HUDEP-2 (cell line): Measurements from ENCODE around the gene CDKN1C.

Experiments
- DNase-seq, 76 experiments: peaks; one replicate each; lab custom pipeline; 2025; ENCODE audit not compliant: unreplicated experiment in 76 of 76; lab: John Stamatoyannopoulos, UW

The CDKN1C gene

DNA sequence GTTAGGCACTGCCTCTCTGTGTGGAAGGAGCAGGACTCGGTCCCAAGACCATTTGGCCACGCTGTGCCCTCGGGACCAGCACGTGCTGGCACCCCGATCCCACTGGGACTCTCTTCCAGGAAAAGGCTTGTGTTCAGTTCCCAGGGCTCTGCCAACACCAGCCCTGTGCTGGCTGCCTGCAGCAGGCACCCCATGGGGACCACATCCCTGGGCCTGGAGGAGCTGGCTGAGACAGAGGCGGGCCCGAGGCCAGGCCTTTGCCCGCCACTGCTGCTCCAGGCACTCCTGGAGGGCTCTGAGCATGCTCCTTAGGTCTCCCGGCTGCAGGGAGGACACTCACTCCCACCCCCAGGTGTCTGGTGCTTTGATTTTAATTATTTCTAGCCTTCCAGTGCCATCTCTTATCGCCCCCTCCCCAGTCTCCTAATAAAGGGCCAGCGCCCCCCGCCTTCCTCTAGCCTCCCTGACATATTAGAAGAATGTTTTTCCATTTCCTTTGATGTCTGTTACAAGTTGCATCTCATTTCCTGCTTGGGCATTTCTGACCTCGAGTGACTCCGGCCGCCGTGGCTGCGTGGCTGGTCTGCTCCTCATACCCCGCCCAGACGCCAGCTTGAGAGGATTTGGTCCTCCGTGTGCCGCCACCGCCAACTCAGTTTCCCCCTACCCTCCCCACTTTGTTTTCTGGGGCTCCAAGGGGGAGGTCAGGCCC lies 14.4 kb downstream of the CDKN1C start:
- DNase-seq = no peak

DNA sequence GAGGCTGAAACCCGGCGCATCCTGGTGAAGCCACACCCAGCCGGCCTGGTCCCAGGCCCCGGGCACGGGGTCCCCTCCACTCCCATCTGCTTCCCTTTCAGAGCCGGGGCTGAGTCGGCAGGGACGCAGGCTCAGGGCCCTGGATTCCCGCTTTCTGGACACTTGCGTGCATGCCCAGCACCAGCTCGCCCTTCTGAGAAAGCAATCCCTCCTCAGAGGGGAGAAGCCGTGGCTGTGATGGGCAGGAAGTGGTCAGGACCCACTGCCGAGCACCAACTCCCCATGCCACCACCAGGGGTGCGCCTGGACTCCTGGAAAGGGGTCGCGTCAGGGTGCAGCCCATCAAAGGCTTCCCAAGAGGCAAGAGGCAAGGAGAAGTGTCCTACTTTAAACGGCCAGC lies 15.1 kb downstream of the CDKN1C start:
- DNase-seq = no peak

DNA sequence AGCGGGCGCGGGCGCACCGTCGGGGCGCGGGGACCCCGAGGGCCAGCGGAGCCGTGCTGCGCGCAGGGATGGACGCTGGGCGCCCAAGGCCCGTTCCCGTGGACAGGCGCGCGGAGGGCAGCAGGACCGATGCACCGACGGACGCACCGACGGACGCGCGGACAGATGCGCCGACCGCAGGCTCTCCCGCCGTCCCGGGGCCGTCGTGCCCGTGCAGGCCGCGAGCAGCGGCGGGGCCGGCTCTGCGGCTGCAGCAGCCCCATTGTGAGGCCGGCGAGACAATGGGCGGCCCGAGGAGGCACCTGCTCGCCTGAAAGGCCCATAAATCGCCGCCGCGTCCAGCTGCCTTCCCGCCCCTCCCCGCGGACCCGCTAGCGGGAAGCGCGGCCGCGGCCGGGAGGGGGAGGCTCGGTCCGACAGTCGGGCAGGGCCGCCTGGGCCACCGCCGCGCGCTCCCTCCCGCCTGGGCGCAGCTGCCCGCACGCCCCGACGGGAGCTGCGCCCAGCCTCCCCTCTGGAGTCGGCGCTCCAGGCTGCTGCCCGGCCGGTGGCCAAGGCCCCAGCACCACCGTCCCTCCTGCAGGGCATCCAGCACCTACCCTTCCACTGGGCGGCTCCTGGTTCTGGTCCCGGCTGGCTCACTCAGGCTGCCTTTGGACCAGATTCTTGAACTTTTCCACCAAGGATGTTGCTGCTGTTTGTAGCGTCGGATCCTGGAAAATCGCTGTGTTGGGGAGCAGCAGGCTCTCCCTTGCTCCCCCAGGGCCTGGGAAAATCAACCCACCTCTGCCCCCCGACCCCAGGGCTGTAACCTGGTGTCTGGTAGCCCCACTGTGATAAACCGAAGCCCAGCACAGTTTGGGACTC lies 15.8 kb downstream of the CDKN1C start:
- DNase-seq = no peak

DNA sequence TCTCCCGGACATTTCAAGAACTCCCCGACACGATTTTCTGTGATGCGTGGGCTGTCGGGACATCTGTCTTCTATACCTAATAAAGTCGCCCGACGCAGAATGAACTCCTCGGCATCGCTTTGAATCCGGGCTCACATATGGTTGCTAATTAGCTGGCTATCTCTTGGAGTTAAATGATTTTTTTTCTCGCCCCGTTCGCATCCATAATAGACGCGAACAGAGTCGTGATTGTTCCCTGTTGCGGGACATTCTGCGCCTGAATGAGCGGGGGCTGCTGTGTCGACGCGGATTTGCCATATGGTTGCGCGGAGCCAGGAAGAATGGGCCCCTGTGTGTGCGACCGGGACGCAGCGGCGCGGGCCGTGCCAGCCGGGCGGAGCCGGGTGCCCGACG lies 16.4 kb downstream of the CDKN1C start:
- no peak for DNase-seq

DNA sequence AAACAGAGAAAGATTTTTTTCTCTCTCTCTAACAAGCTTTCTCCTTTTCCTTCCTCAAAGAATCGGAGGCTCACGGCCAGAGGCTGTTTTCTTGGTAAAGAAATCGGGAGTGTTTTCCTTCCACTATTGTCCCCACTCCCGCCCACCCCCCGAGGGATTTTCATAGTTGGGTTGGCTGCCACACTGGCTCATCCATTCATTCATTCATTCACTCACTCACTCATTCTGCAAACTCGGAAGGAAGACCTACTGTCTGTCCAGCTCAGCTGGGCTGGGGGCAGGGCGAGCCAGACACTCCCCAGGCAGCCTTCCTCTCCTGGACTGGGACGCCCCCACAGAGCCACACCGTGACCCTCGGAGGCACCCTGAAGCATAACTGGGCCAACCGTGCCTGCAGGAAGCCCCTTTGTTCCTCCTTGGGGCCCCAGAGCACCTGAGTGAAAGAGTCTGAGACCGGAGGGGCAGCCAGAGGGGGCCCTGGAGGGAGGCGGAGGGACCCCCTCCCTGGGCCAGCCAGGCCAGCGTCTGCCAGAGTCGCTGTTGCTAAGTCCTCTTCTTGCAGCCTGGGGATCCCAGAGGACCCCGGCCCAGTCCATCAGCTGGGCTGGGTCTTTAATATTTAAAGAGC lies 17.0 kb downstream of the CDKN1C start:
- DNase-seq = no peak

DNA sequence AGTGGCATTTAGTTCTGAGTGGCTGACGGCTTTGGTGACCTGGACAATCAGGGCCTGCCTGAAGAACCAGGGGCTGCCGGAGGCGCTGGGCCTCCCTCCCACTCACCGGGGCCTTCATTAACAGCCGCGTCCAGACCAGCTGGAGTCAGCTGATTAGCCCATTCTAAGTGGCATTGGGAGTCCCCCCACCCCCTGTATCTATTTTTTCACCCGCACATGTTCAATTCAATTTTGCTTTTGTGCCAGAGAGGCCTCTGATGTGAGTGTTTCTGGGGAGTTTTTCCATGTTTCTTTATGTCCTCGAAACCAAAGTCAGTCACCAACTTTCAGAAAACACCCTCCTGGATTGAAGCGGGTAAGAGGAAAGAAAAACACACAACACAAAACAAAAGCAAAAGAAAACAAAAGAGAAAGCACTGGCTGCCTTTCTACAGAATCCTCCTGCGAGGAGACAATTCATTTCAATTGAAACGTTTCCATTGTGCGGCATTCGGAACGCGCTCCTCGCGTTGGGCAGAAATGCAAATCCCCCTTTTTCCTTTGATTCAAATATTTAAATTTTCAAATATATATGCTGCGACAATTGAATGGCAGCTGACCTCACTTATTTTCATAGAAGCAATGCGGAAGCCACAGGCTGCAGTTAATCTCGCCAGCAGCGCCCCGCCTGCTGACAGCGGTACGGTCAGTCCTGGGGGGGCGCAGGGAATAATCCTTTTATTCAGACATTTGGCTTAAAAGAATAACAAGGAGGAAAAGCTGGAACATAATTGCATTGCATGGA lies 17.7 kb downstream of the CDKN1C start:
- peak in 8 of 76 experiments; percentile 11 to 83 (median 70) for DNase-seq

DNA sequence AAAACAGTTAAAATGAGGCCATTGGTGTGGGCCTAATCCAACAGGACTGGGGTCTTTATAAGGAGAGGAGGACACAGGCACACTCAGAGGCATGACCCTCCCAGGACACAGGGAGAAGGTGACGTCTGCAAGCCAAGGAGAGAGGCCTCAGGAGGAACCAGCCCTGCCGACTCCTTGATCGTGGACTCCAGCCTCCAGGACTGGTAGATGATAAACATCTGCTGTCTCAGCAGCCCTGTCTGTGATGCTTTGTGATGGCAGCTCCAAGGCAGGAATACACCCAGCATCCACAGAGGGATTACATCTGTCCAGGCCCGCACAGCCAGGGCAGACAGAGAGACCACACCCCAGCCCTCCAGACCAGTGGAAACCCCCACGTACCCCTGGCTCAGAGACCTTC lies 18.4 kb downstream of the CDKN1C start:
- DNase-seq = peak in 3 of 76 experiments; percentile 11 to 31 (median 17)

DNA sequence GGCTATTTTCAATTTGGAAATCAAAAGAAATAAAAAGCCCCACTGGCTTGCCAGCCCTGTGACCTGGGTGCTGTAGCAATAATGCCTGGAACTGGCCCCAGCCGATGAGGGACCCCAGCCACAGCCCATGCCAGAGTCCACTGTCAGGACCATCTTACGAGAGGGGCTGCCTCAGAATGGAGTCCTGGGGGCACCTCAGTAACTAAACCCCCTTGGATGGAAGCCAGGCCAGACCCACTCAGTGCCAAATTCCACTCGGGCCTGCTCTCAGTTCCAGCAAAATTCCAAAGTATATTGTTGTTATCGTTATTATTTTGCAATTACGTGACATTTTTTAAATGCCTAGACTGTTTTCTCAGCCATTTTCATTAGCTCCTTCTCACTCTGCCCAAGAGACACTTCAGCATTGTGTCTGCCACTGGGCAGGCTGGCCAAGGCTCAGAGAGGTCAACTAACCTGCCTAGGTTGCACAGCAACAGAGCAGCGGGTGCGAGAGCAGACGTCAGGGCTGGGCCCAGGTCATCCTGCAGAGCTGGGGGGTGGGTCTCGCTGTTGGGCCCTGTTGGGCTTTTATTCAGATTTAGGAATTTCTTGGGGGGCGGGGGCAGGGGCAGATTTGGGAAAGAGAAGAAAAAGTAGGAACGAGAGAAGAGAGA lies 19.5 kb downstream of the CDKN1C start:
- no peak for DNase-seq

DNA sequence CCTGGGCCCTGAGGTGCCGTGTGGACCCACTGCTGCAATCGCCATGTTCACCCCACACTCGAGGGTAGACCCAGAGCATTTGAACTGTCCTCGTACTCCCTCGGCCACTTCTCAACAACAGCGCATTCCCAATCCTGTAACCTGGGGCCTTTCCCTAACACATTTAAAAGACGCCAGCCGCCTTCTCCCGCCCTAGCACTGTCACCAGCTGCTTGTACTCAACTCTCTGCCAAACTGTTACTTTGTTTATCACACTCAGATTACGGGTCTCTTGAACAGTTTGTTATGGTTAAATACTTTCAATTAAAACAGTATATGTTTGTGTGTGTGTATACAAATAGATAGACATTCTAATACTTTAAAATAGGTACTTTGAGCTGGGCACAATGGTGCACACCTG lies 20.7 kb downstream of the CDKN1C start:
- no peak for DNase-seq

DNA sequence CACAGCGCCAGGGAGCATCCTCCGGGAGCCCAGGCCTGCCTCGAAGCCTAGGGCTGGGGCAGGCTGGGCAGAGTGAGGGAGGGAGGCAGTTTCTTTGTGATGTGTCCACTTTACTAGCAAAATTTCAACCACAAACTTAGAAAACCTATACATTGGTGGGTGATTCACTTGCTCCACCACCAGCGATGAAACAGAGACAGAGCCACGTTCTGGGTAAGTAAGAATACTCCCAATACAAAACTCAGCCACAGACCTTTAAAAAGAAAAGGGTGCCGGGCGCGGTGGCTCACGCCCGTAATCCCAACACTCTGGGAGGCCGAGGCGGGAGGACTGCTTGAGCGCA lies 22.3 kb downstream of the CDKN1C start:
- DNase-seq = no peak

DNA sequence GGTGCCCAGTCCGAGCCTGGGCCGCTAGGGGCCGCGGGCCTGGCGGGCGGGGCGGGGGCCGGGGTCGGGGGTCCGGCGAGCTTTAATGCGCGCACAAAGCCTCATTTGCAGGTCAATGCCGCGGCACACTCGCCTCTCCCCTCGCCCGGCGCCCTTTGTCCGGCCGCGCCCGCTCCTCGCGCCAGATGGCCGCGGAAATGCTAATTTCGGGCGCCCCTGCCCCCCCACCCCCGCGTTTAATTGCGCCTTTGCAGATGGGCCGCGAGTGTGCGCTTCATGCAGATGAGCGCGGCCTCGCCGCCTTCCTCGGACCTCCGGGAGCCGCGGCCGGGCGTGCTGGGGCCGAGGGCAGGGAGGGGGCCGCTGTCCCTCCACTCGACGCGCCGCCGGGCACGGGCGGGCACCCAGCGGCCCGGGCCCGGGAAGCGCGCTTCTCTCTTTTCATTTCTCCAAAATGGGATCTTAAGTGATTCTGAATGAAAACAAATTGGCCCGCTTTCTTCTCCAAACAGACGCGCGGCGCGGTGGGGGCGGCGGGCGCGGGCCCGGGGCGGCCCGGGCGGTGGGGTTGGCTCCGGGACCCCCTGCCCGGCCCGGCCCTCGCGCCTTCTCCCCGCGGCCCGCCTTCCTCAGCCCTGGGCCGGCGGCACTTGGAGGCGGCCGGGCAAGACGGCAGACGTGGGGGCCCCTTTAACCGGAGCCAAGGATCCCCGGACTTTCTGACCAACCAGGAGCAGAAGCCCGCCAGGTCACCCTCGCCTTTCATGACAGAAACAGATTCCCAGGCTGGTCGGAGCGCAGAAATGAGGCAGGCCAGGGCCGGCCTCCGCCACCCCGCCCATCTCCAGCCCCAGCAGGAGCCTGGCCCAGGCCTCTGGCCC lies 22.9 kb downstream of the CDKN1C start:
- no peak for DNase-seq

DNA sequence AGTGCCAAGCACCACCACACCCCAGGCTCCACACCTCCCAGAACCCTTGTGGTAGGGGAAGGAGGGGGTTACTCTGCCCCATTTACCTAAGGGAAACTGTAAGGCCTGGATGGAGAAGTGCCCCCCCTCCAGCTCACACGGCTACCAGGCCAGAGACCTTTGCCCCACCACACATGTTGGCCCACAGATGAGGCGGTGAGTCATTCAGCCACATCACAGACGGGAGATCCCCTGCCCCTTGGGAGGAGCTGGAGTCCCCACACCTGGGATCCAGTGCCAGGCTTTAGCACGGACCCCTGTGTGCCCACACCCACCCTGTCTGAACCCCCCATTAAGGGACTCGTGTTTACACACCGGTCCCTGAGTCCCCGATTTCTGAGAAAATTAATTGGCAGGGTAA lies 24.9 kb downstream of the CDKN1C start:
- DNase-seq = no peak

DNA sequence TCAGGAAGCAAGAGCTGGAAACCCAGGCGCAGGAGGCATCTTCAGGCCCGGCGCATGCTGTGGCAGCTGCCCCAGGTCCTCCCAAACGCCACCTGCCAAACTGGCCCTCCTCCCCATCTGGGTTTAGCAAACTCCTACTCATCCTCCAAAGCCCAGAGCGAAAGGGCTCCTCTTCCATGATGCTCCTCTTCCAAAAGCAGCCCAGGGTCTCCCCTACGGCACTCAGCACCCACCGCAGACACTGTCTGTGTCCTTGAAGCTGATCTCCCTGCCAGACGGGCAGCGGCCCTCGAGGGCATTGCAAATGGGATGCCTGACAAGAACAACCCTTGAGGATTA lies 25.9 kb downstream of the CDKN1C start:
- no peak for DNase-seq

DNA sequence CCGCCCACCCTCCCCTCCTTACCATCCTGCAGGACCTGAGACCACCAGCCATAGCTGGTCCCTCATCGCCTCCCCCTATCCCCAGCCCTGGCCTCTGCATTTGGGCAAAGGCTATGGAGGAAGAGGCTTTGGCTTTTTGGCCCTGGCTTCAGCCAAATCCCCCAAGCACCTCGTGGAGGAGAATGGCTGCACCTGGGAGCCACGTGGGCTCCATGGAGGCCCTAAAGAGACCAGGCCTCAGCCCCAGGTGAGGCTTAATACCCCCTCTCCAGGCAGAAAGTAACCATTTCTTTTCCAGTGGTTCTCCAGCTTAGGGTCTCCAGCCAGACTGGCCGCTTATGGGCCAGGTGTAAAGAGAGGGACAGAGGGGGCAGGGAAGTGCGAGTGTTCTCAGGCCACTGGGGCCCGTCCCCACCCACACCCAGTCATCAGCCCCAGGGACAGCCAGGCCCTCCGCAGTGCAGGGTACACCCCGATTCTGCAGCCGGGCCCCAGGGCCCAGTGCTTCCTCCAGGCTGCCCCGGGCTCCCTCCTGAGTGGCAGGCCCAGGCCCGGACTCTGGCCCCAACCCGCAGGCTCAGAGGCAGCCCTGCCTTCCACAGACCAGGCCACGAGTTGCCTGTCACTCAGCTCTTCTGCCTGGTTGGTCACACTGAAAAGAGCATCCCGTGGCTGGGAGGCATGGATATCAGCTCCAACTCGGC lies 26.4 kb downstream of the CDKN1C start:
- DNase-seq = no peak

DNA sequence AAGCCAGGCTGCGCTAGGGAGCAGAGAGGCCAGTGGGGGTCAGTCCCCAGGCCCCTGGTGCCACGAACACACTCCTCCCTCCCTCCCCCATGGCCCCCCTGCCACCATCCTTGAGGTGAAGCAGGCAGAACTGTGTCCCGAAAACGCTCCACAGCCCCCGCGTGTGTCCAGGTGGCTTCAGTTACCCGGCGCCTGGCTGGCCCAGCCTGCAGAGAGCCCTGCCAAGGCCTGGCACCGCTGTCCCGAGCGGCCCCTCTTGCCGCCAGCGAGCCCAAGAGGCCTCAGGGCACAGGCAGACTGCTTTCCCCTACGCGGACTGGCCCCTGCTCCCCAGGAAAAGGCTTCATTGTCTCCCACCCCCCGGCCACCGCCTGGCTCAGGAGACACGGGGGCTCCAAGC lies 27.7 kb downstream of the CDKN1C start:
- no peak for DNase-seq

DNA sequence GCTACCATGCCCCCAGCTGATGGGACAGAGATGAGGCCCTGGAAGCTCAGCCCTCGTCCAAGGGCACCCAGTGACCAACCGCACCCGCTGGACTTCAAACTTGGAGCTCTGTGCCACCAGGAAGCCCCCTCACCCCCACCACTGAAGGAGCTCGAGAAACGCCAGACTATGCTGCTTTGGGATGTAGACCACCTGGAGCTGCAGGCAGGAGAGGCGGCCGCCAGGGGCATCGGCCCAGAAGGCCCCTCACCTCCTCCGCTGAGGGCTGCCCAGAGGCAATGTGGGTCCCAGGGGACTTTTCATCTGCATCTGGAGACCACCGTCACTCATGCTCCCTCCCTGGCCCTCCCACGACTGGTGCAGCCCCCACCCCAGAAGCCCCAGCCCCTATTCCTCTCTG lies 28.3 kb downstream of the CDKN1C start:
- DNase-seq = no peak

DNA sequence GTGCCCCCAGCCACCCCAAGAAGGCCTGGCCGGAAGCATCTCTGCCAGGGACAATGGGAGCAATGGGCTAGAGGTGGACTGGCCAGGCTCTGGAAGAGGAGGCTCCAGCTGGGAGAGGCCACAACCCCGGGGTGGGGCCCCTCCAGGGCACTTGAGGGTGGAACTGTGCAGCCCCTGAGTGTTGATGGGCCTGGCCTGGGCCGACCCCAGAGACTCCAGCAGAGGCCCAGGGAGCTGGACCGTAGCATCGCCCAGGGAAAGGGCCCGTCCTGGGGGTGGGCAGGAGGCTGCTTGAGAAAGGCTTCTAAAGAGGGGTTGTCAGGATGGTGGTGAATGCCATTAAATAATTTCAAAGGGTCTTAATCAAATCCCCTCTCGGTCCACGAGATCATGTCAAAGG lies 30.4 kb downstream of the CDKN1C start:
- DNase-seq = no peak

DNA sequence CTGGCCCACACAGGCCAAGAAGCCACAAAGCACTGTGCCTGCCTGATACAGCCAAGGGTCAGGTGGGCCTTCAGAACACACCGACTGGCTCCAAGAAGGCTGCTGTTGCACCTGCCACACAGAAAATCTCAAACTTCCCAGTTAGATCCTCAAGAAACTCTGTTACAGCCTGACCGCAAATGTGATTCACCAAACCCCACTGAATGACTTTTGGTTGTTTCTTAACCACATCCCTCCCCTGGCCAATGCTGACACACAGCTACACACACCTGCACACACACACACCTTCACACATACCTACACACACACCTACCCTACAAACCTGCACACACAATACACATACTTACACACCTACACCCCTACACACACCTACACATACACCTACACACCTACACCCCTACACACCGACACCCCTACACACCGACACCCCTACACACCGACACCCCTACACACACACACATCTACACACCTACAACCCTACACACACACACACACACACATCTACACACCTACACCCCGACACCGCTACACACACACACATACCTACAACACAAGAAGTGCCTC lies 31.5 kb downstream of the CDKN1C start:
- DNase-seq = no peak

DNA sequence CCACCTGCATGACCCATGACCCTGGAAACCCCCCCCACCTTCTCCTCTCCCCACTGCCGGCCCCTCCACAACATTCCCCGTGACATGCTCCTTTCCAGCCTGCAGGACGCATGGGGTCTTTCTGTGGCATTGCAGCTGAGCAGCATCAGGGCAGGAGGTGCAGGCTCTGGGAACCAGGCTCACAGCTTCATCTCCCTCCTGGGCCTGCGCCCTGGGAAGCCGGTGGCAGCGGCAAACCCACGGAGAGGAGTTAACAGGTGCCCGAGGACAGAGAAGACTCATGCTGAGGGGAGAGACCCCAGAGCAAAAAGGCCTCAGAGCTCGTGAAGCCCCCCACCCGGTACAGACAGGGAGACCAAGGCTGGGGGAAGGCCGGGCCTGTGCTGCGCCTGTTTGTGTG lies 32.2 kb downstream of the CDKN1C start:
- no peak for DNase-seq
